HCEC 1CT (cell line): ENCODE results near the gene THSD4.
A peak's percentile ranks its signal among the peaks of the same experiment; 100 is the strongest.

Experiments used
- DNase-seq: peaks from one replicate; pipeline ENCODE4 v3.0.0-alpha.2; 2017

THSD4 gene

GRCh38 chr15:71679793-71680353, 564.6 kb downstream of the THSD4 start:
- peak; percentile 36 for DNase-seq

GRCh38 chr15:71682001-71682400, 566.7 kb downstream of the THSD4 start:
- DNase-seq, result no peak

- DNase-seq, result peak; percentile 58
Measured at GRCh38 chr15:71683411-71684274, 568.4 kb downstream of the THSD4 start.

GRCh38 chr15:71685420-71685993, 570.2 kb downstream of the THSD4 start:
- no peak for DNase-seq

- DNase-seq, result no peak
Measured at GRCh38 chr15:71686221-71687050, 571.2 kb downstream of the THSD4 start.

- DNase-seq, result no peak
Measured at GRCh38 chr15:71687902-71688508, 572.7 kb downstream of the THSD4 start.

- DNase-seq, result no peak
Measured at GRCh38 chr15:71688509-71689094, 573.3 kb downstream of the THSD4 start.

GRCh38 chr15:71691081-71691457, 575.8 kb downstream of the THSD4 start:
- DNase-seq, result no peak

- peak; percentile 63 for DNase-seq
Measured at GRCh38 chr15:71691458-71692417, 576.5 kb downstream of the THSD4 start.

GRCh38 chr15:71697236-71697635, 582.0 kb downstream of the THSD4 start:
- DNase-seq, result no peak

GRCh38 chr15:71698030-71698429, 582.8 kb downstream of the THSD4 start:
- no peak for DNase-seq

- DNase-seq, result no peak
Measured at GRCh38 chr15:71698742-71699141, 583.5 kb downstream of the THSD4 start.

GRCh38 chr15:71699977-71700376, 584.7 kb downstream of the THSD4 start:
- no peak for DNase-seq

GRCh38 chr15:71701808-71702207, 586.5 kb downstream of the THSD4 start:
- no peak for DNase-seq

GRCh38 chr15:71702496-71702895, 587.2 kb downstream of the THSD4 start:
- no peak for DNase-seq

GRCh38 chr15:71705151-71705550, 589.9 kb downstream of the THSD4 start:
- no peak for DNase-seq

GRCh38 chr15:71706461-71707229, 591.4 kb downstream of the THSD4 start:
- no peak for DNase-seq

- peak; percentile 25 for DNase-seq
Measured at GRCh38 chr15:71707230-71708050, 592.2 kb downstream of the THSD4 start.

- DNase-seq, result no peak
Measured at GRCh38 chr15:71708051-71708429, 592.8 kb downstream of the THSD4 start.

GRCh38 chr15:71708741-71709140, 593.5 kb downstream of the THSD4 start:
- DNase-seq, result no peak
